GDM1 (cell line): ENCODE data around the gene FRMD4A.

Experiments used
- DNase-seq: peaks from one replicate; lab custom pipeline; 2025; lab: John Stamatoyannopoulos, UW

FRMD4A gene

DNA sequence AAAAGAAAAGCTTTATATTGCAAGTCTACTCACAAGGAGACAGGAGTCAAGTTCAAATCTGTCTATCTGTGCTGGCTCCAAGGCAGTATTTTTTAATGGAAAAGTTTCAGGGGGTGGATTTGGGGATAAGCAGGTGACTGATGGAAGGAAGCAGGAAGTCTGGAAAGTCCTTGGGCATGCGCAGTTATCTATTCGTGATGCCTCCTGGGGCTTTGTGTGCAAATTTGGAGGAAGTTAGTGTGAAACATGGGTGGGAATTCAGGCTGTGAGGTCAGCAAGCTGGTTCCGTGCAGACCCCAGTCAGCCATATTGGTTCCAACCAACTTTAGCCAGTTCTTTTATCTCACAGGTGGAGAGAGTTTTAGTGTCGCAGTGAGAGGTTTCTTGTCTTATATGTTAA lies 140.0 kb downstream of the FRMD4A start:
- DNase-seq: no peak

DNA sequence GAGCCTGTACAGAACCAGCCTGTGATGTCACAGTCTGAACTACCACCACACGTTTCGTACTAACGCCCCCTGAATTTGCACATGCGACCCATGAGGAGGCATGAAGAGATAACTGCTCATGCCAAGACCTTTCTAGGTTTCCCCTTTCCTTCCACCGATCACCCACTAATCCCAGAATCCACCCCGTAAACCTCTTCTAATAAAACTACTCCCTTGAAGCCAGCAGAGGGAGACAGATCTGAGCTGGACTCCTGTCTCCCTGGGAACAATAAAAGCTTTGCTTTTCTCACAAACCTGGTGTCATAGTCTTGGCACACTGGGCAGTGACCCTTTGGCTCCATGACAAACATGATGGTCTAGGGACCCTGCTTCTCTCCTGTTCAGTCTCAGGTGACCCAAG lies 144.5 kb downstream of the FRMD4A start:
- no peak for DNase-seq

- no peak for DNase-seq
These were observed 145.2 kb downstream of the FRMD4A start for GRCh38 chr10:14185316-14186045.

DNA sequence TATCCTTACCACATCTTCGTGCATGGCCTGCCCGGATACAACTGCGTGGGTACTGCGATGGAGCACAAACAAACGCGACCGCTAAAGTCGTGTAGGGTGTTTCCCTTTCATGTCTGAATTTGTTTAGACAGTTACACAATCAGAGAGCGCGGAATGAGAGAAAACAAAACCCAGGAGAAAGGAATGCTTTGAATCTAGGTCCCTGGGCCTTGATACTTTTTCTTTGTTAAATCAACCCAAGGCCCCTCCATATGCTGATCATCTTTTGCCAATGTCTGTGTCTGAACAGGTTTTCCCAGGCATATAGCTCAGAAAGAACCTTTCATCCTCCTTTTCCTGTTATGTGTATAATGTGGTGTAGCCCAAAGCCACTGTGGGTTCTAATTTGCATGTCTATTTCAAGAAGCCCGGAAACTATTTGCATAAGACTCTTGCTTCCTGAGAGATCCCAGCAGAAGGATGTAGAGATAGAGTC lies 145.8 kb downstream of the FRMD4A start:
- DNase-seq: no peak

DNA sequence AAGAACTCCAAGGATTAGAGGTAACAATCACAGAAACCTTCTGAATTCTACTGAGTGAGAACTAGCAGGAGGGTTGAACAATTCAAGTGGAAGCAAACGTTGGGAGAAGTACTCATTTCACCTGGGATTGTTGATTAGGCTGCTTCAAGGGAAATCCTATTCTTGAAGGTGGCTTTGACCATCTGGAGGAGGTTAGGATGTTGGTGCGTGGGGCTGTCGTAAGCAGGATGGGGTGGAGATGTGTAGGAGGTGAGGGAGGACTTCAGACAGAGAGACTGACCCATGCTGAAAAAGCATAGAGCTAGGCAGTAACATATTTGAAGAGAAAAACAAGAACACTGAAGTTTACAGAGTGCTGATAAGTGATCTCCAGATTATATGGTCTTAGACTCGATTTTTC lies 147.9 kb downstream of the FRMD4A start:
- DNase-seq: no peak

DNA sequence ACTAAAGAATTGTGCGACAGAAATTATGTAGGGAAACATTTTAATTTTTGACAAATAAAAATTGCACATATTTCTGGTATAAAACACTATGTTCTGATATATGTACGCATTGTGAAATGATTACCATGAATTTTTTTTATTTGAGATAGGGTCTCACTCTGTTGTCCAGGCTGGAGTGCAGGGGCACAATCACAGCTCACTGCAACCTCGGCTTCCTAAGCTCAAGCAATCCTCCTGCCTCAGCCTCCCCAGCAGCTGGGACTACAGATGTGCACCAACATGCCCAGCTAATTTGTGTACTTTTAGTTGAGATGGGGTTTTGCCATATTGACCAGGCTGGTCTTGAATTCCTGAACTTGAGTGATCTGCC lies 149.2 kb downstream of the FRMD4A start:
- DNase-seq: no peak

GRCh38 chr10:14180911-14181566 lies 149.7 kb downstream of the FRMD4A start:
- no peak for DNase-seq

DNA sequence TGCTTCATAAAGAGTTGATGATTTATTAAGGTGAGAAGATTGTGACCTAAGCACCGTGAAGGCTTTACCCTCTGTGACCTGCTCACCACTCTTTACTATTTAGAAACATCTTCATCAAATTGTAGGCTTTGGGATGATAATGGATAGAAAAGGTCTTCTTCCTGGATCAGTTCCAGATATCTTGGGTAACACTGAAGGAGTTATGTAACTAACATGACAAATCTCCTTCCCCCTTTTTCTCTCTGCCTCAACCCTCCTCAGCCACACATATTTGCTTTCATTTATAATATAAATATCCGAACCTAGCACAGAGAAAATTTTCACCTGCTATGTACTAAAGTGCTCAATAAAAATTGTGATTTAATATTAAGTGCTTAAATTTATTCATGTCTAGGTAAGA lies 151.5 kb downstream of the FRMD4A start:
- DNase-seq: no peak

GRCh38 chr10:14173706-14174594 lies 156.8 kb downstream of the FRMD4A start:
- no peak for DNase-seq

- DNase-seq: no peak
These were observed 157.4 kb downstream of the FRMD4A start for GRCh38 chr10:14173391-14173705.

DNA sequence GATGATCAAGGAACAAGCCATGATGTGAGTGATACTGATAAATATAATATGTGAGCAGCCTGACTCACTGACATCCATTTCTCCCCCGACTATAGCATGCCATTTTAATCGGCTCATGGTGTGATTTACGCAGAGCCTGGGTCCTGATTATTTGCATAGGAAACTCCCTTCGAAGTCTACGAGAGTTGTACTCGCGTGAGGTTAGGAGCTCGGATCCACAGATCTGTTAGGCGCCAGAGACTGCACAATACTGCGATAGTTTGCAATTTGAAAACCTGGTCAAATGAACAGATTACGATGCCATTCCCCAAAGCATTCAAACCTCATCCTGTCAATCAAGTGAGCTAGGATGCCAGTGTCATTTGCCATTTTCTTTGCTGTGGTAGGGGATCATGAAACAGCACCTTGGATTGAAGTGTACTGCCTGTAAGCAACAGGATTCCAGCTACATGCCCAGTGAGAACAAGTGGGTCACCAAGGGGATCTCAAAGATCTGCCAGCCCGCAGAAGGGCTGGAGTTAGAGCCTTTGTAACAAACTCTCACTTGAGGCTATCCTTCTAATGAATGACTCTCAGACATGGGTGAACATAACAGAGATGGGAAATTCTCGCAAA lies 158.3 kb downstream of the FRMD4A start:
- DNase-seq: no peak

DNA sequence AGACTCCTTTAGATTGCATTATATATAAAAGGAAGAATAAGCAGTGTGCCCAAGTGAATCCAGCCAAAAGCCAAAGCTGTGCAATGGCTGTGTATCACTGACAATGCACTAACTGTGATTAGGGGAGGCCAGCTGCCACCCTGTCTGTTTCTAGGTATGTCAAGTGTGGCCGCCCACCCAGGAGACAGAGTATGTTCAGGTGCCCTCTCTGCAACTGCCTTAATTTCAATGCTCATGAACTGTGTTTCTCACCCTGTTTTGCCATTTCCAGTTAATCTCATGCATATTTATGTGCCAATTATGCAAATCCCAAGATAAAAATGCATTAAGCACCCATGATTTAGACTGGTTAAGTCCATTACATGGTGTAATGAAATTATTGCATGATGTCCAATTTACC lies 159.4 kb downstream of the FRMD4A start:
- DNase-seq: no peak

DNA sequence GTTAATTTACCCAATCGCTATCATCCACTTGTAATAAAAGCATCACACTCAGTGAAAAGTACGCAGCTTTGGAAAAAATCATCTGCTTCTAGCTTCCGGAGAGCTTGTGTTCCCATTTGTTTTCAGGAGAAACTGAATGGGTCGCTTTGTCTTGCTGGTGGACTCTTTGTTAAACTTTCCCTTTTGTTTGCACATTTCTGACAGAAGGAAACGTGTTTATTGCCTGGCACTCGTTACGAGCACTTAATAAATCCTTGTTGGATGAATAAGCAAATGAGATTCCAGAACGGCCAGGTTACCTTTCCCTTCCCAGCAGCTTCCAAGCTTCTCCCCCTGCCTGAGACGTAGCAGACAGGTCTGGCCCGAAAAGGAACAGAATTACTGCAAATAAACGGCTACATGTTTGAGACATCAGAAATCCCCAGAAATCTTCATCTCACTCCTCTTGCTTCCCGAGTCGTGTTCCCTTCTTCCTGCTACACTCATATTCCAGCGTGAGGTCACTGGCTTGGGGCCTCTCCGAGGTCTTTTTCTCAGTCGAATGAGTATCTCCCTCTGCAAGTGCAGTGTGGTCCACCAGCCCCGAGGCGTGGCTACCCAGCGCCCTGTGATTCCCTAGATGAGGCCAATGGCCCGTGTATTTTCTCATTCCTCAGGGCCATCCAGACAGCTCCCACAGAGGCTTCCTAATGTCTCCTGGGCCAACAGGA lies 167.2 kb downstream of the FRMD4A start:
- DNase-seq: no peak

GRCh38 chr10:14162629-14163344 lies 167.9 kb downstream of the FRMD4A start:
- DNase-seq: no peak

DNA sequence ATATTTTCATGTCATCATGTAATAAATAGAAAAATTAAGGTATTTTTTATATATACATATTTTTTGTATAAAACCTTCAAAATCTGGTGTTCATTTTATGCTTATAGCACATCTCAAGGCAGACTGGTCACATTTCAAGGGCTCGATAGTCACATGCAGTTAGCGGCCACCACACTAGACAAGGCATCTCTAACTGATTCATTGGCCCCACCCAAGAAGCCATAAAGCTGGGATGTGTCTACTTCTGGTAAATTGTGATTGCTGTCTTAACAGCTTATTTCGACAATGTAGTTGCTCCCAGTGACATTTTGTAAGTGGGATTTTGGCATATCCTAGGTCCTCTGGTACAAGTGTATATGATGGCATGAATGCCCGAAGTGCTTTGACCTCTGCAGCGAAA lies 168.7 kb downstream of the FRMD4A start:
- no peak for DNase-seq

DNA sequence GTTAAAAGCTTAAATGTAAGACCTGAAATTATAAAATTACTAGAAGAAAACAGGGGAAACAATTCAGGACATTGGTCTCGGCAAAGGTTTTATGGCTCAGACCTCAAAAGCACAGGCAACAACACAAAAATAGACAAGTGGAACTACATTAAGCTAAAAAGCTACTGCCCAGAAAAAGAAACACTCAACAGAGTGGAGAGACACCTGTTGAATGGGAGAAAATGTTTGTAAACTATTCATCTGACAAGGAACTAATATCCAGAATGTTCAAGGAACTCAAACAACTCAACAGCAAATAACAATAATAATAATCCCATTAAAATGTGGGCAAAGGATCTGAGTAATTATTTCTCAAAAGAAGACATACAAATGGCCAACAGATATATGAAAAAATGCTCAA lies 170.4 kb downstream of the FRMD4A start:
- no peak for DNase-seq

- DNase-seq: no peak
These were observed 172.1 kb downstream of the FRMD4A start for GRCh38 chr10:14158575-14158974.

DNA sequence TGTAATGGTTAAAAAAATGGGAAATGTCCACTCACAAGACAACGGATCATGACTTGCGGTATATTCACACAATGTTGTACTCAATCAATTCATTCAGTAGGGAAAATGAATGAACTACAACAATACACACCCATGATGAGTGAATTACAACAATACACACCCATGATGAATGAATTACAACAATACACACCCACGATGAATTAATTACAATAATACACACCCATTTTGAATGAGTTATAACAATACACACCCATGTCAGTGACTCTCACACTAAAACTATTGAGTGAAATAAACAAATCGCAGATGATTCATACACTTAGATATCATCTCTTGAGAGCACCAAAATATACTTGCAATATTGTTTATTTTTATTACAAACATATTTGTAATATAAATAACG lies 174.6 kb downstream of the FRMD4A start:
- no peak for DNase-seq

DNA sequence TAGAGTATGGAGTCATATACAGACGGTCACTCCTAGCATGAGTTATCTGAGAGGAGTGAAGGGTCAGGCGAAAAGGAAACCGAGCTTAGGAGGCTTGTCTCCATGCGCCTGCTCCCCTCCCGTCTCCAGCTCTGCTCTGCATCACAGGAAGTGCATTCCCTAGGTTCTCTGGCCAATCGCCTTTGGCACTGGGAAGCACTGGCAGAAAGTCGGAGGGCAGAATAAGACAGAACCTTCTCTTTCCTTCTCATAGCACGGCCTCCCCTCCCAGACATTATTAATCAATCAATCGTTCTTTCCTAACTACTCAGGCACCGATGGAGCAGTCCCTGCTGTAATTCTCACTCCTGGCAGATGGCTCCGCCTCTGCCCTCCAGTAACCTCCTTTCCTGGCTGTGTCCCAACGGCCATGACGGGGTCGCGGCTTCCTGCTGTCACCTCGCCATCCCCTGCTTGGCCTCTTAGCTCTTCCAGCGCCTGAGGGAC lies 177.1 kb downstream of the FRMD4A start:
- no peak for DNase-seq

DNA sequence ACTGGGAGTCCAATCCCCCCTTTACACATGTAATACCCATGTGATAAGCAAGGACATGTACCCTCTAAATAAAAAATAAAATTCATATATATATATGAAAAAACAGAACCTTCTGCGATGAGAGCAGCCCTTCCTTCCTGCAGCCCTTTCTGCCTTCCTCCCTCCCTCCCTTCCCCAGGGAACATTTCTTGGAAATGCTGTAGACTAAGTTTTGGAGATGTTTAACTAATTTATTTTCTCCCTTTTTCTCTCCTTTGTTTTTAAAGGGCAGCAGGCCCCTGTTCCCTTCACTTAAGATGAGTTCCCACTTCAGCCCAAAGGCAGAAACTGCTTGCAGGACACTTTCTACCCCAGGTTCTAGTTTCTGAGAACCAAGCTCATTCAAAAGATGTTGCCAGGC lies 179.2 kb downstream of the FRMD4A start:
- no peak for DNase-seq

DNA sequence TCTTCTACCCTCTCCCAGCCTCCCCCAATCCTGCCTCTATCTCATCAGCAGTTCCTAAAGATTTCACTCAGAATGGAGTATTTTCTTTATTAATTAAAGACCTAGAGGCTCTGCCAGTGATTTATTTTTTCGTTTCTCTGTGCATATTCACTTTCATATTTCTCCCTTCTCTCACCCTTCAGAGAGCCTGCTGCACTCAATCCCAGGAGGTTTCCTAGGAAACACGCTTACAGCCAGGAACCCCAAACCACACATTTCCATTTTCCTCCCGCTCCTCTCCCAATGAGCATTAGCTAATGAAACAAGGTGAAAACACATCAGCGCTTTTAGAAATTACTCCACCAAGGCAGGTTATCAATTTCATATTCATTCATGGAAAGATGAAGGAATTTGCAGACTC lies 180.2 kb downstream of the FRMD4A start:
- no peak for DNase-seq
